ENCODE measurements around the gene HEG1.

The HEG1 gene

GRCh38 chr3:125068265-125068664 is 12.5 kb upstream of the HEG1 start:
- DNase-seq, result no peak

GRCh38 chr3:125067225-125067624 is 11.4 kb upstream of the HEG1 start:
- no peak for DNase-seq

GRCh38 chr3:125062904-125063618 is 7.3 kb upstream of the HEG1 start:
- DNase-seq, result no peak

- no peak for DNase-seq
These were observed 5.8 kb upstream of the HEG1 start for GRCh38 chr3:125061646-125062045.

GRCh38 chr3:125061170-125061569 is 5.4 kb upstream of the HEG1 start:
- no peak for DNase-seq

- no peak for DNase-seq
These were observed 3.9 kb upstream of the HEG1 start for GRCh38 chr3:125059488-125060245.

- no peak for DNase-seq
These were observed 3.2 kb upstream of the HEG1 start for GRCh38 chr3:125058959-125059358.

- DNase-seq, result no peak
These were observed 2.7 kb upstream of the HEG1 start for GRCh38 chr3:125058529-125058928.

- no peak for DNase-seq
These were observed 1.5 kb upstream of the HEG1 start for GRCh38 chr3:125057186-125057850.

GRCh38 chr3:125055331-125055912 is 375 bp downstream of the HEG1 start:
- DNase-seq, result no peak

- DNase-seq, result peak; percentile 28
These were observed 1.1 kb downstream of the HEG1 start for GRCh38 chr3:125054449-125055329.

- no peak for DNase-seq
These were observed 1.7 kb downstream of the HEG1 start for GRCh38 chr3:125054062-125054448.

- no peak for DNase-seq
These were observed 2.5 kb downstream of the HEG1 start for GRCh38 chr3:125053304-125053699.

- DNase-seq, result no peak
These were observed 3.0 kb downstream of the HEG1 start for GRCh38 chr3:125052624-125053303.

GRCh38 chr3:125051715-125052581 is 3.8 kb downstream of the HEG1 start:
- peak; percentile 72 for DNase-seq

GRCh38 chr3:125051205-125051604 is 4.6 kb downstream of the HEG1 start:
- DNase-seq, result no peak

- DNase-seq, result no peak
These were observed 5.2 kb downstream of the HEG1 start for GRCh38 chr3:125050488-125051090.

- no peak for DNase-seq
These were observed 7.5 kb downstream of the HEG1 start for GRCh38 chr3:125048282-125048681.

- no peak for DNase-seq
These were observed 9.8 kb downstream of the HEG1 start for GRCh38 chr3:125045965-125046364.

- DNase-seq, result no peak
These were observed 10.6 kb downstream of the HEG1 start for GRCh38 chr3:125045194-125045593.

Measured in NK-92 treated with Interleukin-12 subunit alpha and Interleukin-12 subunit beta, amount 100 ng/mL, for 24 hours (cell line).